Mucosa of stomach (tissue), 1 donor: ENCODE results near the gene DNAH1.

Experiments
- H3K27me3 ChIP-seq: one replicate; pipeline ENCODE4 v1.7.0; 2013; ENCODE audit warnings: mild to moderate bottlenecking, low read length; ENCODE audit not compliant: control insufficient read depth, insufficient read depth
- H3K36me3 ChIP-seq: one replicate; pipeline ENCODE4 v1.7.0; 2013; ENCODE audit warnings: low read length; ENCODE audit not compliant: control insufficient read depth, insufficient read depth
- H3K4me1 ChIP-seq: one replicate; pipeline ENCODE4 v1.7.0; 2013; ENCODE audit warnings: mild to moderate bottlenecking, low read length; ENCODE audit not compliant: control insufficient read depth, insufficient read depth
- H3K4me3 ChIP-seq: one replicate; pipeline ENCODE4 v1.7.0; 2013; ENCODE audit warnings: low read length
- H3K9ac ChIP-seq: one replicate; pipeline ENCODE4 v1.7.0; 2013; ENCODE audit warnings: mild to moderate bottlenecking, low read length, moderate library complexity
- H3K9me3 ChIP-seq: one replicate; pipeline ENCODE4 v1.7.0; 2013; ENCODE audit warnings: mild to moderate bottlenecking, low read length, moderate library complexity; ENCODE audit not compliant: control insufficient read depth
- donor health status: Pancreatic carcinoma.

The DNAH1 gene

GRCh38 chr3:52383446-52383845, 67.3 kb downstream of the DNAH1 start:
- Histone ChIP-seq H3K36me3 (no peaks in the 10 kb centered on the region), H3K4me3 (no peak overlapping the region)

GRCh38 chr3:52384019-52384761, 68.1 kb downstream of the DNAH1 start:
- peaks cover 4% of the 10 kb centered on the region for H3K27me3 ChIP-seq
- no peaks in the 10 kb centered on the region for H3K9me3 ChIP-seq
- H3K4me1 ChIP-seq, result no peaks in the 10 kb centered on the region
- H3K4me3 ChIP-seq, result no peak overlapping the region
- H3K36me3 ChIP-seq, result no peaks in the 10 kb centered on the region
- no peak overlapping the region for H3K9ac ChIP-seq

More at GRCh38 chr3:52383446-52383845, 67.3 kb downstream of the DNAH1 start:
- Histone ChIP-seq H3K4me1 (no peaks in the 10 kb centered on the region), H3K9me3 (no peaks in the 10 kb centered on the region), H3K27me3 (peaks cover 4% of the 10 kb centered on the region), H3K9ac (no peak overlapping the region)

- Histone ChIP-seq H3K4me1 (no peaks in the 10 kb centered on the region), H3K4me3 (no peak overlapping the region), H3K27me3 (peaks cover 4% of the 10 kb centered on the region), H3K9ac (no peak overlapping the region), H3K9me3 (no peaks in the 10 kb centered on the region), H3K36me3 (no peaks in the 10 kb centered on the region)
These were observed 69.0 kb downstream of the DNAH1 start for GRCh38 chr3:52385157-52385556.

- Histone ChIP-seq H3K27me3 (peaks cover 4% of the 10 kb centered on the region), H3K9me3 (no peaks in the 10 kb centered on the region), H3K9ac (no peak overlapping the region), H3K36me3 (no peaks in the 10 kb centered on the region), H3K4me1 (no peaks in the 10 kb centered on the region), H3K4me3 (no peak overlapping the region)
These were observed 71.4 kb downstream of the DNAH1 start for GRCh38 chr3:52387481-52387880.

- Histone ChIP-seq H3K4me1 (no peaks in the 10 kb centered on the region), H3K4me3 (no peak overlapping the region), H3K9ac (no peak overlapping the region), H3K9me3 (no peaks in the 10 kb centered on the region), H3K27me3 (no peaks in the 10 kb centered on the region), H3K36me3 (peaks cover 6% of the 10 kb centered on the region)
These were observed 72.3 kb downstream of the DNAH1 start for GRCh38 chr3:52388348-52388821.

GRCh38 chr3:52388933-52389332, 72.8 kb downstream of the DNAH1 start:
- Histone ChIP-seq H3K9ac (no peak overlapping the region), H3K27me3 (no peaks in the 10 kb centered on the region), H3K36me3 (peaks cover 6% of the 10 kb centered on the region)

GRCh38 chr3:52391096-52391495, 75.0 kb downstream of the DNAH1 start:
- Histone ChIP-seq H3K9me3 (no peaks in the 10 kb centered on the region), H3K9ac (no peak overlapping the region), H3K4me1 (no peaks in the 10 kb centered on the region), H3K27me3 (no peaks in the 10 kb centered on the region), H3K36me3 (peaks cover 6% of the 10 kb centered on the region), H3K4me3 (no peak overlapping the region)

More at GRCh38 chr3:52388933-52389332, 72.8 kb downstream of the DNAH1 start:
- Histone ChIP-seq H3K4me1 (no peaks in the 10 kb centered on the region), H3K9me3 (no peaks in the 10 kb centered on the region), H3K4me3 (no peak overlapping the region)

- no peaks in the 10 kb centered on the region for H3K27me3 ChIP-seq
- no peaks in the 10 kb centered on the region for H3K4me1 ChIP-seq
- H3K9me3 ChIP-seq, result no peaks in the 10 kb centered on the region
- H3K9ac ChIP-seq, result no peak overlapping the region
- H3K4me3 ChIP-seq, result no peak overlapping the region
- peaks cover 6% of the 10 kb centered on the region for H3K36me3 ChIP-seq
These were observed 76.3 kb downstream of the DNAH1 start for GRCh38 chr3:52392216-52392930.

- Histone ChIP-seq H3K4me1 (no peaks in the 10 kb centered on the region), H3K4me3 (no peak overlapping the region), H3K9ac (no peak overlapping the region), H3K27me3 (no peaks in the 10 kb centered on the region), H3K36me3 (peaks cover 6% of the 10 kb centered on the region), H3K9me3 (no peaks in the 10 kb centered on the region)
These were observed 77.2 kb downstream of the DNAH1 start for GRCh38 chr3:52393131-52393807.

GRCh38 chr3:52393959-52394670, 78.0 kb downstream of the DNAH1 start:
- Histone ChIP-seq H3K9me3 (no peaks in the 10 kb centered on the region), H3K9ac (no peak overlapping the region), H3K4me3 (no peak overlapping the region), H3K27me3 (no peaks in the 10 kb centered on the region), H3K36me3 (peaks cover 6% of the 10 kb centered on the region), H3K4me1 (no peaks in the 10 kb centered on the region)

- Histone ChIP-seq H3K4me1 (peaks cover 6% of the 10 kb centered on the region), H3K4me3 (no peak overlapping the region), H3K9ac (no peak overlapping the region), H3K27me3 (no peaks in the 10 kb centered on the region), H3K9me3 (no peaks in the 10 kb centered on the region), H3K36me3 (peaks cover 6% of the 10 kb centered on the region)
These were observed 78.8 kb downstream of the DNAH1 start for GRCh38 chr3:52394751-52395502.
